ENCODE measurements around the gene OR10V1.

- TF ChIP-seq MXI1 (IDR thresholded peaks at IDR 0.05; ENCODE audit: borderline replicate concordance, low read depth, low read length), result no peak
- no peak for TF ChIP-seq CTCF (conservative IDR thresholded peaks at IDR 0.05; ENCODE audit: low read depth, low read length)
- no peak for TF ChIP-seq ELK1 (IDR thresholded peaks at IDR 0.05; ENCODE audit: borderline replicate concordance, low read depth, low read length)
- TF ChIP-seq RFX5 (IDR thresholded peaks at IDR 0.05; ENCODE audit: low read depth, low read length), result no peak
- TF ChIP-seq BHLHE40 (IDR thresholded peaks at IDR 0.05; ENCODE audit: low read depth, low read length), result no peak
- TF ChIP-seq RAD21 (IDR thresholded peaks at IDR 0.05; ENCODE audit: low read length), result no peak
- no peak for TF ChIP-seq CEBPB (IDR thresholded peaks at IDR 0.05; ENCODE audit: low read depth, low read length)
These were observed 17.4 kb upstream of the OR10V1 start for GRCh38 chr11:59730896-59731565.
